Astrocyte (in vitro differentiated cells and primary cell): ENCODE results near the gene VARS1. TPM values are rescaled to one million over a fixed set of nuclear protein-coding genes. Genes with fewer than 3 reads are reported as not detected.
"Not testable (repeated sequence)": the region's sequence is repeated elsewhere in the genome, so short reads cannot be mapped to it uniquely, and the experiment has no call there.

Experiments used
- DNase-seq: peaks from one replicate; pipeline ENCODE4 v3.0.0-alpha.2; 2010; ENCODE audit warnings: low read depth
- FAIRE-seq: peaks from 2 replicates; lab custom pipeline; 2011; peaks lifted over from hg19 to GRCh38; lab: Jason Lieb, UNC
- H2AFZ ChIP-seq: 2 replicates; pipeline ENCODE4 v1.6.0; 2012; ENCODE audit warnings: low read depth, low read length, inconsistent platforms
- H3K27ac ChIP-seq: 2 replicates; pipeline ENCODE4 v1.5.1; 2011; ENCODE audit warnings: low read depth, low read length, inconsistent platforms
- H3K27me3 ChIP-seq: 2 replicates; pipeline ENCODE4 v1.6.0; 2011; ENCODE audit warnings: low read length, inconsistent platforms; ENCODE audit not compliant: insufficient read depth
- H3K36me3 ChIP-seq: 2 replicates; pipeline ENCODE4 v1.5.1; 2011; ENCODE audit warnings: low read length, inconsistent platforms; ENCODE audit not compliant: insufficient read depth
- H3K4me1 ChIP-seq: 2 replicates; pipeline ENCODE4 v1.5.1; 2011; ENCODE audit warnings: low read length, inconsistent platforms; ENCODE audit not compliant: insufficient read depth
- H3K4me2 ChIP-seq: 2 replicates; pipeline ENCODE4 v1.6.0; 2012; ENCODE audit warnings: low read length, inconsistent platforms
- H3K4me3 ChIP-seq: 2 replicates; pipeline ENCODE4 v1.5.1; 2011; ENCODE audit warnings: low read depth, mild to moderate bottlenecking, low read length, inconsistent platforms; ENCODE audit not compliant: insufficient read depth
- H3K79me2 ChIP-seq: 2 replicates; pipeline ENCODE4 v1.6.0; 2012; ENCODE audit warnings: mild to moderate bottlenecking, low read length, inconsistent platforms; ENCODE audit not compliant: insufficient read depth
- H3K9ac ChIP-seq: 2 replicates; pipeline ENCODE4 v1.6.0; 2012; ENCODE audit warnings: mild to moderate bottlenecking, low read length, inconsistent platforms
- H3K9me3 ChIP-seq: 2 replicates; pipeline ENCODE4 v1.5.1; 2012; ENCODE audit warnings: low read depth, mild to moderate bottlenecking, low read length, inconsistent platforms; ENCODE audit not compliant: insufficient read depth
- H4K20me1 ChIP-seq: 2 replicates; pipeline ENCODE4 v1.6.0; 2012; ENCODE audit warnings: low read length, inconsistent platforms; ENCODE audit not compliant: insufficient read depth
- H3K27ac Mint-ChIP-seq: one replicate; pipeline ENCODE4 v1.8.0; 2021; ENCODE audit warnings: mild to moderate bottlenecking, mixed read lengths; ENCODE audit not compliant: unreplicated experiment
- H3K27me3 Mint-ChIP-seq: one replicate; pipeline ENCODE4 v1.8.0; 2021; ENCODE audit warnings: low read depth, mixed read lengths; ENCODE audit not compliant: unreplicated experiment
- H3K36me3 Mint-ChIP-seq: one replicate; pipeline ENCODE4 v1.8.0; 2021; ENCODE audit warnings: low read depth, mixed read lengths; ENCODE audit not compliant: unreplicated experiment
- H3K4me1 Mint-ChIP-seq: one replicate; pipeline ENCODE4 v1.8.0; 2021; ENCODE audit warnings: low read depth, mixed read lengths; ENCODE audit not compliant: unreplicated experiment
- H3K4me3 Mint-ChIP-seq: one replicate; pipeline ENCODE4 v1.8.0; 2021; ENCODE audit warnings: mild to moderate bottlenecking, moderate library complexity, mixed read lengths; ENCODE audit not compliant: unreplicated experiment
- H3K9me3 Mint-ChIP-seq: one replicate; pipeline ENCODE4 v1.8.0; 2021; ENCODE audit warnings: mild to moderate bottlenecking, mixed read lengths; ENCODE audit not compliant: unreplicated experiment
- EZH2 ChIP-seq: IDR thresholded peaks from 2 replicates; pipeline ENCODE4 v1.6.1; 2012; ENCODE audit warnings: mild to moderate bottlenecking, low read length, inconsistent platforms; ENCODE audit not compliant: insufficient read depth
- total RNA-seq: library from RNA; stranded (reverse); gene quantifications from 2 replicates; pipeline ENCODE4 v1.2.1, GENCODE V29; 2021
- TF ChIP-seq, protein P1 (sequence below): IDR thresholded peaks from 2 replicates; pipeline ENCODE4 v1.5.1; 2011; ENCODE audit warnings: low read depth, mild to moderate bottlenecking, inconsistent platforms, low read length, moderate library complexity; ENCODE audit not compliant: insufficient read depth

VARS1 gene
- total RNA-seq, 1 donor from 2014 or later, result 94.8 TPM

DNA sequence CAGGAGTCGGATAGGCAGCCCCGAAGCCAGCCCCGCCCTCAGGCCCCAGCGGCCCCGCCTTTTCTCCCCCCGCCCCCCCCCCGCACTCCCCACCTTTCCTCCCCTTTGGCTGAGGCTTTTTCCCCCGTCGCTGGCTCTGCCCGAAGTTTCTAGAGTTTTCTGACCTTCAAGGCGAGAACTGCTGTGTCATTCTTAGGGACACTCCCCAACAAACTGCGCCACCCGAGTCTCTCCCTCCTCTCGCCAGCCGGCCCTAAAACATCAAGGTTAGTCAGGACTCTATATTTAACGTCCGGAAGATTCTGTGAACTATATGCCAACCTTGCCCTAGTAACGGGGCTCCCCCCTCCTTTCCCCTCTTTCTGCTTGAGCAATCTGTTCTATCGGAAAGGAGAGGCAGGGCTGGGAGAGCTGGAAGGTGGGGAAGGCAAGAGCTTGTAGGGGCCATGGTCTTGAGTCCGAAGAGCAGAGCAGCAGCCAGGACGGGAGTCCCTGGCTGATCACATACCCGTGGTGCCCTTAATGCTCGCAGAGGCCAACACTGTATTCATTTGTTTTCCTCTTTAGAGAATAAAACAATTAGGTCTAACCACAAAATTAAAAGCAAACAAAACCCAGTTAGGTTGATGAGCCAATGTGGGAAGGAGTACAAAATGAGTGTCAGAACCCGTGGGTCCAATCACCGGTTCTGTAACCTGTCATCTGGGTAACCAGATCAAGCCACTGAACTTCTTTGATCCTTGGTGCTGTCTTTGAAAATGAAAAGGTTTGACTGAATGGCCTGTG, 26.7 kb upstream of the VARS1 start:
- Mint-ChIP-seq H3K27ac (peak overlapping the region; percentile 100), H3K4me3 (peak overlapping the region; percentile 94), H3K4me1 (peaks cover 21% of the 10 kb centered on the region), H3K9me3 (no peaks in the 10 kb centered on the region), H3K27me3 (no peaks in the 10 kb centered on the region), H3K36me3 (peaks cover 3% of the 10 kb centered on the region)
- no peaks in the 10 kb centered on the region for H3K9me3 ChIP-seq
- FAIRE-seq (no peak), DNase-seq (peak; percentile 60)
- H2AFZ ChIP-seq, result peak overlapping the region; percentile 71
- H4K20me1 ChIP-seq, result peaks cover 16% of the 10 kb centered on the region
- H3K4me3 ChIP-seq, result peak overlapping the region; percentile 66
- TF ChIP-seq, protein P1, sequence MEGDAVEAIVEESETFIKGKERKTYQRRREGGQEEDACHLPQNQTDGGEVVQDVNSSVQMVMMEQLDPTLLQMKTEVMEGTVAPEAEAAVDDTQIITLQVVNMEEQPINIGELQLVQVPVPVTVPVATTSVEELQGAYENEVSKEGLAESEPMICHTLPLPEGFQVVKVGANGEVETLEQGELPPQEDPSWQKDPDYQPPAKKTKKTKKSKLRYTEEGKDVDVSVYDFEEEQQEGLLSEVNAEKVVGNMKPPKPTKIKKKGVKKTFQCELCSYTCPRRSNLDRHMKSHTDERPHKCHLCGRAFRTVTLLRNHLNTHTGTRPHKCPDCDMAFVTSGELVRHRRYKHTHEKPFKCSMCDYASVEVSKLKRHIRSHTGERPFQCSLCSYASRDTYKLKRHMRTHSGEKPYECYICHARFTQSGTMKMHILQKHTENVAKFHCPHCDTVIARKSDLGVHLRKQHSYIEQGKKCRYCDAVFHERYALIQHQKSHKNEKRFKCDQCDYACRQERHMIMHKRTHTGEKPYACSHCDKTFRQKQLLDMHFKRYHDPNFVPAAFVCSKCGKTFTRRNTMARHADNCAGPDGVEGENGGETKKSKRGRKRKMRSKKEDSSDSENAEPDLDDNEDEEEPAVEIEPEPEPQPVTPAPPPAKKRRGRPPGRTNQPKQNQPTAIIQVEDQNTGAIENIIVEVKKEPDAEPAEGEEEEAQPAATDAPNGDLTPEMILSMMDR, result no peak
- no peak for TF ChIP-seq EZH2
- H3K36me3 ChIP-seq, result no peaks in the 10 kb centered on the region
- H3K27me3 ChIP-seq, result no peaks in the 10 kb centered on the region
- peak overlapping the region; percentile 75 for H3K27ac ChIP-seq
- H3K79me2 ChIP-seq, result peaks cover 18% of the 10 kb centered on the region
- H3K4me2 ChIP-seq, result peak overlapping the region; percentile 95
- peaks cover 17% of the 10 kb centered on the region for H3K4me1 ChIP-seq
- H3K9ac ChIP-seq, result peak overlapping the region; percentile 89

DNA sequence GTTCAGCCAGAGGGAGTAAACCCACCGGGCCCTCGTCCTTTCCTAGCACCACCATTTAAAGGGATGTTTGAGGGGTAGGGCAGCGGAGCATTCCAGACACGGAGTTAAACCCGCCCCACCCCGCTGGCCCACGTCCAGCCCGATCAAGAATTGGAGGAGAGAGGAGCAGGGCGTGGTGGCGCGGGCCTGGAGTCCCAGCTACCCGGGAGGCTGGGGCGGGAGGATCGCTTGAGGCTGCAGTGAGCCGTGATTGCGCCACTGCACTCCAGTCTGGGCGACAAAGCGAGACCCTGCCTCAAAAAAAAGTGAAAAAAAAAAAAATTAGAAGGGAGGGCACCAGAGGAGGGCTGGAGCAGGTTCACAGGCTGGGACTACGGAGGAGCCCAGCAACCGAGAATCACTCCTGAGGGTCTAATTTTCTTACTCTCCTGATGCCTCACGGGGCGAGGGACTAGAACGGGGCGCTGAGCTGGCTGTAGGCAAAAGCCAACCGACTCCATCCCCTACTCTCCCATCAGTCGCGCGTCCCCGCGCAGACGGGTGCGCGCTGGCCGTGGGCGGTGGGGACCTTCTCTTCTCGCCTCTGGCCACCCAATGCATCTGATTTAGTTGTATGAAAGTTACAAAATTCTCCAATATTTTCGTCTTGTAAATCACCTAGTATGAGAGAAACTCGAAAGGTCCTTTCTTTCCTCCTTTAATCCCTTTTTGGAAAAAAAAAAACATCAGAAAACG, 25.9 kb upstream of the VARS1 start:
- Histone ChIP-seq H3K79me2 (peaks cover 19% of the 10 kb centered on the region), H3K9ac (peak overlapping the region; percentile 89), H3K4me1 (peaks cover 13% of the 10 kb centered on the region), H4K20me1 (peaks cover 16% of the 10 kb centered on the region), H2AFZ (peak overlapping the region; percentile 62), H3K9me3 (no peaks in the 10 kb centered on the region), H3K36me3 (no peaks in the 10 kb centered on the region), H3K4me2 (peak overlapping the region; percentile 95), H3K27ac (peak overlapping the region; percentile 75), H3K4me3 (peak overlapping the region; percentile 66), H3K27me3 (no peaks in the 10 kb centered on the region)
- no peaks in the 10 kb centered on the region for H3K27me3 Mint-ChIP-seq
- H3K4me1 Mint-ChIP-seq, result peaks cover 17% of the 10 kb centered on the region
- H3K27ac Mint-ChIP-seq, result peak overlapping the region; percentile 100
- H3K36me3 Mint-ChIP-seq, result peaks cover 3% of the 10 kb centered on the region
- DNase-seq (no peak), FAIRE-seq (no peak)
- no peak for TF ChIP-seq EZH2
- TF ChIP-seq, protein P1, result no peak
- H3K4me3 Mint-ChIP-seq, result peak overlapping the region; percentile 94
- H3K9me3 Mint-ChIP-seq, result no peaks in the 10 kb centered on the region

DNA sequence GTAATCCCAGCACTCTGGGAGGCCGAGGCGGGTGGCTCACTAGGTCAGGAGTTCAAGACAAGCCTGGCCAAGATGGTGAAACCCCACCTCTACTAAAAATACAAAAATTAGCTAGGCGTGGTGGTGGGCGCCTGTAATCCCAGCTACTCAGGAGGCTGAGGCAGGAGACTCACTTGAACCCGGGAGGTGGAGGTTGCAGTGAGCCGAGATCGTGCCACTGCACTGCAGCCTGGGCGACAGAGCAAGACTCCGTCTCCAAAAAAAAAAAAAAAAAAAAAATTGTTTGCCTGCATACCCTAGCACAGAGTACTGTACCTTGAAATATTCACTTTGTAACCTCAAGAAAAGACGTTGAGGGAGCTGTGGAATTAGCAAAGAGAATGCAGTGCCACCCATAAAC, 24.8 kb upstream of the VARS1 start:
- H3K36me3 ChIP-seq, H3K36me3 Mint-ChIP-seq, H3K9me3 ChIP-seq, H3K9me3 Mint-ChIP-seq, DNase-seq, H3K27me3 ChIP-seq, FAIRE-seq, H3K27me3 Mint-ChIP-seq, H3K4me3 ChIP-seq, H3K27ac ChIP-seq, H3K27ac Mint-ChIP-seq, H2AFZ ChIP-seq, H3K9ac ChIP-seq, H3K4me2 ChIP-seq: not testable (repeated sequence)
- H3K4me1 ChIP-seq, result peaks cover 13% of the 10 kb centered on the region
- Mint-ChIP-seq H3K4me1 (peaks cover 16% of the 10 kb centered on the region), H3K4me3 (peak overlapping the region; percentile 94)
- H4K20me1 ChIP-seq, result peaks cover 16% of the 10 kb centered on the region
- H3K79me2 ChIP-seq, result peaks cover 19% of the 10 kb centered on the region
